CD4-positive, alpha-beta T cell (primary cell): Measurements from ENCODE around the gene CDYL. TPM values are rescaled to one million over a fixed set of nuclear protein-coding genes. Genes with fewer than 3 reads are reported as not detected.

Experiments
- ATAC-seq: fragments of 200-7000 bp; cut with Tn5 transposase; one replicate; pipeline ENCODE4 v1.10.0; 2022; ENCODE audit warnings: mild to moderate bottlenecking; ENCODE audit not compliant: poor library complexity
- CTCF ChIA-PET: fragments of 350-600 bp; sonication (Branson Sonifier 250); formaldehyde crosslinking; loops from one replicate; lab custom pipeline; 2021; ENCODE audit warnings: antibody characterized with exemption, inconsistent platforms; lab: Charles Lee
- POLR2A ChIA-PET: fragments of 350-600 bp; sonication (Branson Sonifier 250); formaldehyde crosslinking; loops from one replicate; lab custom pipeline; 2021; ENCODE audit warnings: antibody characterized with exemption, inconsistent platforms; lab: Charles Lee
- DNase-seq, 14 experiments: peaks; one replicate each; pipeline ENCODE4 v3.0.0-alpha.2; 2013 to 2020; ENCODE audit warnings: mixed read lengths in 2 of 14
- H3K27ac ChIP-seq, 2 donors: one replicate each; pipeline versions ENCODE4 v1.5.1 to v1.7.0; 2013; ENCODE audit warnings: low read length in 2 of 2, low read depth in 1 of 2, mild to moderate bottlenecking in 1 of 2
- H3K27me3 ChIP-seq, 2 experiments: 1 replicate in 1 of 2; 2 replicates in 1 of 2; pipeline versions ENCODE4 v1.6.1 to v1.7.0; 2013; ENCODE audit warnings: low read length in 2 of 2, control low read depth in 1 of 2, mild to moderate bottlenecking in 1 of 2, moderate library complexity in 1 of 2; ENCODE audit not compliant: insufficient read depth in 2 of 2, control insufficient read depth in 1 of 2
- H3K36me3 ChIP-seq: one replicate; pipeline ENCODE4 v1.6.1; 2013; ENCODE audit warnings: low read length, control low read depth; ENCODE audit not compliant: insufficient read depth
- H3K4me1 ChIP-seq: one replicate; pipeline ENCODE4 v1.6.1; 2013; ENCODE audit warnings: low read length, control low read depth; ENCODE audit not compliant: insufficient read depth
- H3K4me3 ChIP-seq: one replicate; pipeline ENCODE4 v1.5.1; 2013; ENCODE audit warnings: mild to moderate bottlenecking, low read length, moderate library complexity
- H3K9me3 ChIP-seq, 2 experiments: 1 replicate in 1 of 2; 2 replicates in 1 of 2; pipeline versions ENCODE4 v1.6.1 to v1.7.0; 2013; ENCODE audit warnings: low read length in 2 of 2, mild to moderate bottlenecking in 2 of 2, control low read depth in 1 of 2, moderate library complexity in 1 of 2; ENCODE audit not compliant: control insufficient read depth in 1 of 2, insufficient read depth in 1 of 2
- H3K27ac Mint-ChIP-seq: one replicate; pipeline ENCODE4 v1.8.0; 2020; ENCODE audit warnings: mixed read lengths
- H3K27me3 Mint-ChIP-seq: one replicate; pipeline ENCODE4 v1.8.0; 2021; ENCODE audit warnings: mixed read lengths
- H3K36me3 Mint-ChIP-seq: one replicate; pipeline ENCODE4 v1.8.0; 2021; ENCODE audit warnings: low read depth, mixed read lengths
- H3K4me1 Mint-ChIP-seq: one replicate; pipeline ENCODE4 v1.8.0; 2021; ENCODE audit warnings: low read depth, mixed read lengths
- H3K4me3 Mint-ChIP-seq: one replicate; pipeline ENCODE4 v1.8.0; 2020; ENCODE audit warnings: mild to moderate bottlenecking, mixed read lengths
- H3K9me3 Mint-ChIP-seq: one replicate; pipeline ENCODE4 v1.8.0; 2020; ENCODE audit warnings: mixed read lengths
- intact Hi-C, 2 experiments: fragments of 100-400 bp; cut with DNase I in 1 of 2; cut with micrococcal nuclease in 1 of 2; formaldehyde crosslinking; loops; one replicate each; pipeline versions ENCODE4 v1.15.1 to v1.9.0; 2023 to 2025; cut with DNase I, micrococcal nuclease
- polyA plus RNA-seq, 2 donors: library from polyadenylated mRNA; unstranded; fragments of 120-200 nt; gene quantifications; one replicate each; pipeline ENCODE4 v1.2.1, GENCODE V29; 2013
- total RNA-seq, 174 experiments: library from RNA in 2 of 174; stranded (reverse) in 2 of 174; gene quantifications; one replicate each; pipeline ENCODE4 v1.2.3 and lab custom pipeline; 2021 to 2026
- TF ChIP-seq, protein P1 (sequence below): fragments of 200-600 bp; IDR thresholded peaks from one replicate; pipeline ENCODE4 v1.8.0; 2022; ENCODE audit warnings: antibody characterized with exemption, mild to moderate bottlenecking

CDYL gene
- total RNA-seq (10 to 100 TPM; 23.8 to 23.9 TPM), total RNA-seq (lab: John Stamatoyannopoulos, UW) (13.2 to 50.6 (median 34.0) reads per million in 172 experiments)
- 11.2 TPM for polyA plus RNA-seq (2013, experiment 1 of 2)
- 14.7 TPM for polyA plus RNA-seq (2013, experiment 2 of 2)

DNA sequence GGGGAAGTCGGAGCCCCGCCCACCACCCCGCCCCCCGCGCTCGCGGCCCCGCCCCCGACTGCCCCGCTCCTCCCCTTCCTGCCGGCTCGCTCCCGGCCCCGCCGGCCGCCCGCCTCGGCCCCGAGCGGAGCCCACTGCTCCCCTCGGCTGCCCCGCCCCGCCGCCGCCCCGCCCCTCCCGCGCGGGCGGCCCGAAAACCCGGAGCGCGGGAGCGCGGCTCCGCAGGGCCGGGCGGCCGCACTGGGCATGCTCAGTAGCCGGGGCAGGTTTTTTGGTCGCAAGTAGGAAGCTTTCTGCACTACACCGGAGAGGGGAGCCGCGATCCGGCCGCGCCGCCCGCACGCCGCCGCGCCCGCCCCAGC lies at the start of gene CDYL:
Gene CDYL (plus strand): TSS at position 274 of the 362 bp plus-strand sequence. CDS start 380 bp downstream, outside the sequence.
- H3K27me3 Mint-ChIP-seq, result no peaks in the 10 kb centered on the region
- POLR2A ChIA-PET, result interaction anchor here (0.9 to 2.9 kb wide), 9 partner anchors 8 to 755 kb away, joined by 3 to 12 read pairs (median 4); partner anchors contain the start of gene RPP40
- Histone ChIP-seq H3K4me3 (peak within 1 kb of the TSS; percentile 81), H3K4me1 (peaks cover 18% of the 10 kb centered on the region), H3K9me3 (peaks cover 0 to 4% of the 10 kb centered on the region in 2 experiments), H3K36me3 (no peaks in the 10 kb centered on the region), H3K27me3 (no peaks in the 10 kb centered on the region), H3K27ac (no peak within 1 kb of the TSS)
- TF ChIP-seq, protein P1, sequence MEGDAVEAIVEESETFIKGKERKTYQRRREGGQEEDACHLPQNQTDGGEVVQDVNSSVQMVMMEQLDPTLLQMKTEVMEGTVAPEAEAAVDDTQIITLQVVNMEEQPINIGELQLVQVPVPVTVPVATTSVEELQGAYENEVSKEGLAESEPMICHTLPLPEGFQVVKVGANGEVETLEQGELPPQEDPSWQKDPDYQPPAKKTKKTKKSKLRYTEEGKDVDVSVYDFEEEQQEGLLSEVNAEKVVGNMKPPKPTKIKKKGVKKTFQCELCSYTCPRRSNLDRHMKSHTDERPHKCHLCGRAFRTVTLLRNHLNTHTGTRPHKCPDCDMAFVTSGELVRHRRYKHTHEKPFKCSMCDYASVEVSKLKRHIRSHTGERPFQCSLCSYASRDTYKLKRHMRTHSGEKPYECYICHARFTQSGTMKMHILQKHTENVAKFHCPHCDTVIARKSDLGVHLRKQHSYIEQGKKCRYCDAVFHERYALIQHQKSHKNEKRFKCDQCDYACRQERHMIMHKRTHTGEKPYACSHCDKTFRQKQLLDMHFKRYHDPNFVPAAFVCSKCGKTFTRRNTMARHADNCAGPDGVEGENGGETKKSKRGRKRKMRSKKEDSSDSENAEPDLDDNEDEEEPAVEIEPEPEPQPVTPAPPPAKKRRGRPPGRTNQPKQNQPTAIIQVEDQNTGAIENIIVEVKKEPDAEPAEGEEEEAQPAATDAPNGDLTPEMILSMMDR, result no peak
- H3K9me3 Mint-ChIP-seq, result peaks cover 9% of the 10 kb centered on the region
- DNase-seq (peak; percentile 73 to 95 (median 88)), ATAC-seq (peak; percentile 73)
- peak within 1 kb of the TSS; percentile 98 for H3K4me3 Mint-ChIP-seq
- H3K36me3 Mint-ChIP-seq, result peaks cover 19% of the 10 kb centered on the region
- peak within 1 kb of the TSS; percentile 87 for H3K27ac Mint-ChIP-seq
- H3K4me1 Mint-ChIP-seq, result peaks cover 49% of the 10 kb centered on the region
- intact Hi-C loops, result loop anchor here (2.0 to 10.0 kb wide), 8 partner anchors 229 to 1421 kb away; partner anchors contain the start of genes RPP40 (in 2 of the 2), ECI2 (in 1 of the 2), FARS2 (in 1 of the 2) and LYRM4 (in 1 of the 2)
- CTCF ChIA-PET, result no interaction called here

DNA sequence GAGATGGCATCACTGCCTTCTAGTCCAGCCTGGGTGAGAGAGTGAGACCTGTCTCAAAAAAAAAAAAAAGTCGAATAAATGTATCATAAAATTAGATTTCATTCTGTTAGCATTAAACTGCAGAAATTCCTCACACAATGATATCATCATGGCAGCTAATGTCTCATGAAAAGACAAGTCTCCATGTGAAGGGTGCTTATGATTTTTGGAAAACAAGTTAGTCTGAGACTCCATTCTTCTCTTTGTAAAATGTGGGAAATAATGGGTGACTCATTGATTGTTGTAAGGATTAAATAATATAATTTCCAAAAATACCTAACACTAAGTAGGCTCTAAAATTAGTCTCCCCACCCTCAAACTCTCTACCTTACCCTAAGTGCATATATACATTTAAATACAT lies 49.6 kb upstream of the CDYL start:
- no peaks in the 10 kb centered on the region for H3K9me3 ChIP-seq
- H3K4me1 ChIP-seq, result no peaks in the 10 kb centered on the region
- H3K4me3 ChIP-seq, result no peak overlapping the region
- DNase-seq (no peak), ATAC-seq (no peak)
- Mint-ChIP-seq H3K36me3 (no peaks in the 10 kb centered on the region), H3K27me3 (peaks cover 33% of the 10 kb centered on the region), H3K4me3 (no peak overlapping the region), H3K27ac (no peak overlapping the region), H3K9me3 (no peaks in the 10 kb centered on the region), H3K4me1 (peaks cover 9% of the 10 kb centered on the region)
- intact Hi-C loops, result no loop called here
- H3K36me3 ChIP-seq, result no peaks in the 10 kb centered on the region
- no peak overlapping the region for H3K27ac ChIP-seq
- TF ChIP-seq, protein P1, result no peak
- ChIA-PET POLR2A (no interaction called here), CTCF (no interaction called here)
- H3K27me3 ChIP-seq, result peaks cover 4% of the 10 kb centered on the region in 2 experiments

DNA sequence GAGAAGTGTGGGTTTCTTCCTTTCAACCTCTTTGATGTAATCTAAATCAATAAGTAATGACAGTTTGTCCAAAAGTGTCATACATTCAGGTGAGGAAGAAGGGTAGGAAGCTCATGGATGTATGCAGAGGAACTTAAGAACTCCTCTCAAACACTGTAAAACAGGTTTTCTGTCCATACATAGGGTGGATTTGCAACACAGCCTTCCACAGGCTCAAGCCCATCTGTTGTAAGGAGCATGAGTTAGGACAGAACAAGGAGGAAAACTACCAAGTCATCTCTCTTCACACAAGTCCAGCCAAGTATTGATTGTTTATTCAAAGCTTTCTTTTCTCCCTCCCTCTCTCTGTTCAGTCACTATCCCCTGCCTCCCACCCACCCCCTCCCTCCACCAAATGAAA lies 49.0 kb upstream of the CDYL start:
- peaks cover 33% of the 10 kb centered on the region for H3K27me3 Mint-ChIP-seq
- POLR2A ChIA-PET, result no interaction called here
- DNase-seq, result no peak

More for the DNA sequence above, 49.0 kb upstream of the CDYL start:
- TF ChIP-seq, protein P1, result no peak
- Mint-ChIP-seq H3K27ac (no peak overlapping the region), H3K4me1 (peaks cover 9% of the 10 kb centered on the region), H3K36me3 (no peaks in the 10 kb centered on the region), H3K9me3 (no peaks in the 10 kb centered on the region), H3K4me3 (no peak overlapping the region)
- no peak overlapping the region for H3K27ac ChIP-seq
- no peaks in the 10 kb centered on the region for H3K9me3 ChIP-seq
- H3K36me3 ChIP-seq, result no peaks in the 10 kb centered on the region
- ATAC-seq, result no peak
- H3K27me3 ChIP-seq, result peaks cover 4% of the 10 kb centered on the region in 2 experiments
- CTCF ChIA-PET, result no interaction called here
- H3K4me1 ChIP-seq, result no peaks in the 10 kb centered on the region
- H3K4me3 ChIP-seq, result no peak overlapping the region
- intact Hi-C loops, result no loop called here
